Measurements from ENCODE around the gene PCSK1.
"Not testable (repeated sequence)": the region's sequence is repeated elsewhere in the genome, so short reads cannot be mapped to it uniquely, and the experiment has no call there.

PCSK1 gene

GRCh38 chr5:96425443-96425842, 7.6 kb downstream of the PCSK1 start:
- no peak for DNase-seq

- DNase-seq, result no peak
These were observed 17.2 kb downstream of the PCSK1 start for GRCh38 chr5:96415897-96416296.

- DNase-seq, result no peak
These were observed 20.1 kb downstream of the PCSK1 start for GRCh38 chr5:96412868-96413449.

GRCh38 chr5:96410013-96410412, 23.0 kb downstream of the PCSK1 start:
- DNase-seq, result no peak

- DNase-seq, result no peak
These were observed 24.1 kb downstream of the PCSK1 start for GRCh38 chr5:96408841-96409538.

- DNase-seq, result no peak
These were observed 24.8 kb downstream of the PCSK1 start for GRCh38 chr5:96408210-96408777.

- DNase-seq, result no peak
These were observed 25.6 kb downstream of the PCSK1 start for GRCh38 chr5:96407436-96407835.

- no peak for DNase-seq
These were observed 28.7 kb downstream of the PCSK1 start for GRCh38 chr5:96404191-96404867.

GRCh38 chr5:96402500-96402899, 30.5 kb downstream of the PCSK1 start:
- DNase-seq, result no peak

- DNase-seq, result no peak
These were observed 36.2 kb downstream of the PCSK1 start for GRCh38 chr5:96396878-96397277.

GRCh38 chr5:96395295-96395694, 37.8 kb downstream of the PCSK1 start:
- DNase-seq, result not testable (repeated sequence)

GRCh38 chr5:96391921-96392320, 41.1 kb downstream of the PCSK1 start:
- DNase-seq, result no peak

- DNase-seq, result no peak
These were observed 44.9 kb downstream of the PCSK1 start for GRCh38 chr5:96388176-96388575.

GRCh38 chr5:96387616-96388015, 45.4 kb downstream of the PCSK1 start:
- no peak for DNase-seq

GRCh38 chr5:96385538-96385937, 47.5 kb downstream of the PCSK1 start:
- DNase-seq, result no peak

GRCh38 chr5:96384353-96384752, 48.7 kb downstream of the PCSK1 start:
- no peak for DNase-seq

- peak in 1 of 2 donors; percentile 2 for DNase-seq
These were observed 51.5 kb downstream of the PCSK1 start for GRCh38 chr5:96381526-96381925.

- DNase-seq, result no peak
These were observed 53.2 kb downstream of the PCSK1 start for GRCh38 chr5:96379896-96380295.

- no peak for DNase-seq
These were observed 55.5 kb downstream of the PCSK1 start for GRCh38 chr5:96377597-96377996.

- no peak for DNase-seq
These were observed 55.9 kb downstream of the PCSK1 start for GRCh38 chr5:96377167-96377566.

GRCh38 chr5:96374653-96375052, 58.4 kb downstream of the PCSK1 start:
- DNase-seq, result peak in 1 of 2 donors; percentile 27

GRCh38 chr5:96373381-96373733, 59.7 kb downstream of the PCSK1 start:
- no peak for DNase-seq

- DNase-seq, result no peak
These were observed 60.2 kb downstream of the PCSK1 start for GRCh38 chr5:96372726-96373380.

Data from CD4-positive, alpha-beta T cell treated with Interleukin-4 for 1 hour (primary cell).